GM12874 (cell line): ENCODE data around the gene DNTT.

Experiments
- CTCF ChIP-seq: IDR thresholded peaks from 2 replicates; pipeline ENCODE4 v1.5.1; 2011; ENCODE audit warnings: low read depth, mild to moderate bottlenecking, control low read depth, low read length, moderate library complexity; ENCODE audit not compliant: insufficient read depth

DNTT gene

DNA sequence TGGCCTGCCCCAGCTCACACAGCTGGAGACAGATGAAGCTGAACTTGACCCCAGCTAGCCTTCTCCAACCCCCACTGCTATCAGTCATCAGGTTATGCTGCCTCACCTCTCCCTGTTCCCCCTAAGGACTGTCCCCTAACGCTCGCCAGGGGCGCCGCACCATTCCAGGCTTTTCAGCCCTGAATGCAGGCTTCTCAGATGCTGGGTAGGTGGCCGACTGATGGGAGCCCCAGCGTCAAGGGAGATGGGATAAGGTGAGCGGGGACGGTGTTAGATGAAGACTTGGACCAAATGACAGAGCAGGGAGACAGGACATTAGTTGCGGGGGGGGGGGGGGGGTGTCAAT, 70.4 kb downstream of the DNTT start:
- TF ChIP-seq CTCF: no peak

- TF ChIP-seq CTCF: peak; percentile 97
Measured at GRCh38 chr10:96374985-96375830, 71.0 kb downstream of the DNTT start.

- TF ChIP-seq CTCF: no peak
Measured at GRCh38 chr10:96376483-96376882, 72.2 kb downstream of the DNTT start.

DNA sequence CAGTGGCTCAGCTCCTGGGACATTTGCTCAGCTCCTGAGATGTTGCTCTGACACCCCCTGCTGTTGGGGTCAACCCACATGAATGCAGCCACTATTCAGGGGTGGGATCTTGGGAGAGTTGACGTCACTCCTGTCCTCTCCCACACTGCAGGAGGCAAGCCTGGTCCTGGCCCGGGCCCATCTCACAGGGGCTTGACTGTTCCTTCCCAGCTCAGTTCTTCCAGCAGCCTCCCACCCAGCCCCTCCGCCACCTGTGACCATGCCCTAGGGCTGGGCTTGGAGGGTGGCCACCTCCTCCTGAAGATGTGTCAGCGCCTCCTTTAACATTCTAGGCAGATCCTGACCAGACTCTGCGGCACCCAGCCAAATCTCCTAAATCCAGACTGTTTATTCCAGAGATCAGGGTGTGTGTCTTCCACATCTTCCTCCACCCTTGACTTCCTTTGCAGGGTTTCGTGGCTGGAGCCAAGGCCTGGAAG, 73.6 kb downstream of the DNTT start:
- TF ChIP-seq CTCF: no peak

GRCh38 chr10:96378741-96379140, 74.5 kb downstream of the DNTT start:
- no peak for TF ChIP-seq CTCF

DNA sequence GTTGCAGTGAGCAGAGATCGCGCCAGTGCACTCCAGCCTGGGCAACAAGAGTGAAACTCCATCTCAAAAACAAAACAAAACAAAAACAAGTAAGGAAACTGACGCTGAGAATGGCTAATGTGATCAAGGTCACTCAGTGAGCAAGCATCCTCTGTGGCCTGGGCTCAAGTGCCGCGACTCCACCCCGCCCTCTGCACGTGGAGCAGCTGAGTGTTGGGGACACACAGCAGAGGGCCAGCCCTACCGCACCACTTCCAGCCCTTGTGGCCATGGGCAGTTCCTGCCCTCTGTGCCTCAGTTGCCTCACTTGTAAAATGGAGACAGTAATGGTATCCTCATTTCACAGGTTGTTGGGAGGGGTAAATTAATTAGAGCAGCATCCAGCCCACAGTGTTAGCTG, 75.5 kb downstream of the DNTT start:
- TF ChIP-seq CTCF: no peak

- no peak for TF ChIP-seq CTCF
Measured at GRCh38 chr10:96380821-96381220, 76.6 kb downstream of the DNTT start.
